C4-2B (cell line): Measurements from ENCODE around the gene NCOR2.

Experiments used
- ZFX ChIP-seq: fragments of 450-650 bp; IDR thresholded peaks from 2 replicates; pipeline ENCODE4 v1.6.1; 2017
- TF ChIP-seq, protein P1 (sequence below): fragments of 450-650 bp; conservative IDR thresholded peaks from 2 replicates; pipeline ENCODE4 v1.5.1; 2017; ENCODE audit warnings: mild to moderate bottlenecking

DNA sequence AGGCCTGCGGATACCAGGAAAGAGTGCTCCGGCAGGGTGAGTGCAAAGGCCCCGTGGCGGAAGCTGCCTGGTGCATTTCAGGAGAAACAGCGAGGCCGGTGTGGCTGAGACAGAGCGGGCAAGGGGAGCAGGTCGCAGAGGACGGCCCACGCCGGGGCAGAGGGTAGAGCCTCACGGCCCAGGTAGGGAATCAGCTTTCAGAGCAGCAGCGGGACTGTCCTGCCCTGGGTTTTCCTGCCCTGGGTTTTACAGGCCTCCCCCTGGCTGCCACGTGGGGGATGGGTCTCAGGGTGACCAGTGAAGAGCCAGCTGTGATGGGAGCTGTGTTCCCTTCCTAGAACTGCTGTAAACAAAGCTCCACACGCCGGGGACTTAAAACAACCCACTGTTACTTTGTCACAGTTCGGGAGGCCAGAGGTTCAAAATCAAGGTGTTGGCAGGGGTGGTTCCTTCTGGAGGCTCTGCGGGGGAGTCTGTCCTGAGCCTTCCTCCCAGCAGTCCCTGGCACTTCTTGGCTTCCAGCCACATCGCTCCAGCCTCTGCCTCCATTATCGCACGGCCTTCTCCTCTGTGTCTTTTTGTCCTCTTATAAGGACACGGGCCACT lies 10.4 kb downstream of the NCOR2 start:
- TF ChIP-seq, protein P1, sequence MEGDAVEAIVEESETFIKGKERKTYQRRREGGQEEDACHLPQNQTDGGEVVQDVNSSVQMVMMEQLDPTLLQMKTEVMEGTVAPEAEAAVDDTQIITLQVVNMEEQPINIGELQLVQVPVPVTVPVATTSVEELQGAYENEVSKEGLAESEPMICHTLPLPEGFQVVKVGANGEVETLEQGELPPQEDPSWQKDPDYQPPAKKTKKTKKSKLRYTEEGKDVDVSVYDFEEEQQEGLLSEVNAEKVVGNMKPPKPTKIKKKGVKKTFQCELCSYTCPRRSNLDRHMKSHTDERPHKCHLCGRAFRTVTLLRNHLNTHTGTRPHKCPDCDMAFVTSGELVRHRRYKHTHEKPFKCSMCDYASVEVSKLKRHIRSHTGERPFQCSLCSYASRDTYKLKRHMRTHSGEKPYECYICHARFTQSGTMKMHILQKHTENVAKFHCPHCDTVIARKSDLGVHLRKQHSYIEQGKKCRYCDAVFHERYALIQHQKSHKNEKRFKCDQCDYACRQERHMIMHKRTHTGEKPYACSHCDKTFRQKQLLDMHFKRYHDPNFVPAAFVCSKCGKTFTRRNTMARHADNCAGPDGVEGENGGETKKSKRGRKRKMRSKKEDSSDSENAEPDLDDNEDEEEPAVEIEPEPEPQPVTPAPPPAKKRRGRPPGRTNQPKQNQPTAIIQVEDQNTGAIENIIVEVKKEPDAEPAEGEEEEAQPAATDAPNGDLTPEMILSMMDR = no peak
- TF ChIP-seq ZFX = no peak
